Stomach (tissue), 4 donors: ENCODE data around the gene R3HCC1L.

ENCODE experiments used
- CTCF ChIP-seq, 7 experiments: fragments of 450-650 bp in 4 of 7; fragments of 200-600 bp in 3 of 7; sonication (generic) in 3 of 7; IDR thresholded peaks; one replicate each; pipeline ENCODE4 v1.5.1; 2016 to 2019; ENCODE audit warnings: antibody characterized with exemption in 7 of 7, control low read depth in 2 of 7, mild to moderate bottlenecking in 1 of 7
- EP300 ChIP-seq: sonication (generic); formaldehyde crosslinking; IDR thresholded peaks from one replicate; pipeline ENCODE4 v1.6.1; 2017; ENCODE audit warnings: antibody characterized with exemption
- POLR2A ChIP-seq, 4 donors: fragments of 450-650 bp; IDR thresholded peaks; one replicate each; pipeline ENCODE4 v1.6.1; 2016; ENCODE audit warnings: antibody characterized with exemption in 4 of 4, control low read depth in 2 of 4, mild to moderate bottlenecking in 1 of 4, moderate library complexity in 1 of 4

- TF ChIP-seq CTCF (IDR thresholded peaks at IDR 0.05) = no peak
- no peak for TF ChIP-seq EP300
- no peak for TF ChIP-seq POLR2A (IDR thresholded peaks at IDR 0.05)
Measured at GRCh38 chr10:98264378-98265065, 130.1 kb downstream of the R3HCC1L start.
